Type B pancreatic cell (in vitro differentiated cells): ENCODE measurements around the gene ENAH. TPM values are rescaled to one million over a fixed set of nuclear protein-coding genes. Genes with fewer than 3 reads are reported as not detected.

Experiments used
- DNase-seq: peaks from one replicate; pipeline ENCODE4 v3.0.0; 2021; ENCODE audit warnings: mixed read lengths; ENCODE audit not compliant: unreplicated experiment; ENCODE audit errors: extremely low spot score
- H3K27ac Mint-ChIP-seq: 2 replicates; pipeline ENCODE4 v1.8.0; 2021; ENCODE audit warnings: mild to moderate bottlenecking, mixed read lengths
- H3K27me3 Mint-ChIP-seq: 2 replicates; pipeline ENCODE4 v1.8.0; 2021; ENCODE audit warnings: mixed read lengths
- H3K36me3 Mint-ChIP-seq: 2 replicates; pipeline ENCODE4 v1.8.0; 2021; ENCODE audit warnings: mixed read lengths
- H3K4me1 Mint-ChIP-seq: one replicate; pipeline ENCODE4 v1.8.0; 2021; ENCODE audit warnings: mixed read lengths; ENCODE audit not compliant: unreplicated experiment
- H3K4me3 Mint-ChIP-seq: 2 replicates; pipeline ENCODE4 v1.8.0; 2021; ENCODE audit warnings: mild to moderate bottlenecking, mixed read lengths
- H3K9me3 Mint-ChIP-seq: 2 replicates; pipeline ENCODE4 v1.8.0; 2021; ENCODE audit warnings: mixed read lengths
- CTCF ChIP-seq: fragments of 200-600 bp; sonication (generic); conservative IDR thresholded peaks from 2 replicates; pipeline ENCODE4 v1.5.0; 2021; ENCODE audit warnings: antibody characterized with exemption, mild to moderate bottlenecking
- total RNA-seq: library from RNA; stranded (reverse); gene quantifications from 2 replicates; pipeline ENCODE4 v1.2.1, GENCODE V29; 2021; ENCODE audit warnings: low replicate concordance

Gene ENAH
- total RNA-seq, 1 donor from 2014 or later, result 133 TPM

DNA sequence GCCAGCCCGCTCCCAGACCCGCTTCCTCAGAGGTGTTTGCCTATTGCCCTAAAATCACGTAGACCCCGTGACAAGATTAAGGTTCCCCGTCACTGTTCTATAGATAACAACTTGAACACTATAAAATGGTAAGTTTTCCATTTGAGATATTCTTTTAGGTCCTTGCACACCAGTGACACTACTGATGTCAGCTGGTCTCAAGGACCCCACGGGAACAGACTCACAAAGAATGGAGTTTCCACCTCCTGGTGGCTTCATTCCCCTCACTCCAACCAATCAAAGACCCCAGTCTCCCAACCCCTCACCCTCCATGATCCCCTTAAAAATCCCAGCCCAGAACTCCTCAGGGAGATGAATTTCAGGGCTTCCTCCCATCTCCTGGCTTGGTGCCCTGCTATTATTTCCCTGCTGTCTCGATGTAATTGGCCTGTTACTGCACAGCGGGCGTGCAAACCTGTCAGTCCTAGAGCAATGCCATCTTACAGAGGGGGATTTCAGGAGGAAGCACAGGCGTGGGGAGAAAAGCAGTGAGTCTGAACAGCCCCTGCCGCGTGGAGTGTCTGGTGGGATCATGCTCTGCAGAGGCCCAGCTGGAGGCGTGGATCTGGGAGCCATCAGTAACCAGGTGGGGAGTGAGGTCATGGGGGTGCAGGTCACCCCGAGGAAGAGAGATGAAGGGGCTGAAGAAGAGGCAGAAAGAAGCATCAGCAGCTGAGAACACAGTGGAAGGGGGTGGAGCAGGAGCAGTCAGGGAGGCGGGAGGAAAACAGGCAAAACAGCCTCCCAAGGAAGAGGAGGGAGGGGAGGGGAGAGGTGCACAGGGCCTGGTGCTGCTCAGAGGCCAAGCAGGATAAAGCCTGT, 190.0 kb downstream of the ENAH start:
- Mint-ChIP-seq H3K4me1 (peaks cover 33% of the 10 kb centered on the region), H3K27ac (peak overlapping the region; percentile 73)

DNA sequence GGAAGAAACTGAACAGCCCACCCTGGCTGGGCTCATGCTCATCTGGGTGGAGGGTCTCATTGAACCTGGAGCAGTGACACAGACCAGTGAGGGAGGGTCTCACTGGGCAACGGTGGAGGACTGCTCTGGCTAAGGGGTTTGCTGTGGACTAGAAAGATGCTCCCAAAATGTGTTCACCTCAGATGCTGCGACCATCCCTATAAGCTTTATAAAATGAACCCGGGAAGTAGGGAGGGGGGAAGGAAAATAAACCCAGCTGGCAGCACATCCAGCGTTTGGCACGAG, 190.6 kb downstream of the ENAH start:
- no peaks in the 10 kb centered on the region for H3K9me3 Mint-ChIP-seq
- no peaks in the 10 kb centered on the region for H3K36me3 Mint-ChIP-seq
- H3K27ac Mint-ChIP-seq, result peak overlapping the region; percentile 73
- TF ChIP-seq CTCF, result no peak
- no peak for DNase-seq
- H3K27me3 Mint-ChIP-seq, result peaks cover 2% of the 10 kb centered on the region
- H3K4me1 Mint-ChIP-seq, result peaks cover 33% of the 10 kb centered on the region
- no peak overlapping the region for H3K4me3 Mint-ChIP-seq

More for the DNA sequence above, 190.0 kb downstream of the ENAH start:
- TF ChIP-seq CTCF, result no peak
- Mint-ChIP-seq H3K27me3 (peaks cover 2% of the 10 kb centered on the region), H3K9me3 (no peaks in the 10 kb centered on the region), H3K36me3 (no peaks in the 10 kb centered on the region), H3K4me3 (peak overlapping the region; percentile 52)
- DNase-seq, result no peak

DNA sequence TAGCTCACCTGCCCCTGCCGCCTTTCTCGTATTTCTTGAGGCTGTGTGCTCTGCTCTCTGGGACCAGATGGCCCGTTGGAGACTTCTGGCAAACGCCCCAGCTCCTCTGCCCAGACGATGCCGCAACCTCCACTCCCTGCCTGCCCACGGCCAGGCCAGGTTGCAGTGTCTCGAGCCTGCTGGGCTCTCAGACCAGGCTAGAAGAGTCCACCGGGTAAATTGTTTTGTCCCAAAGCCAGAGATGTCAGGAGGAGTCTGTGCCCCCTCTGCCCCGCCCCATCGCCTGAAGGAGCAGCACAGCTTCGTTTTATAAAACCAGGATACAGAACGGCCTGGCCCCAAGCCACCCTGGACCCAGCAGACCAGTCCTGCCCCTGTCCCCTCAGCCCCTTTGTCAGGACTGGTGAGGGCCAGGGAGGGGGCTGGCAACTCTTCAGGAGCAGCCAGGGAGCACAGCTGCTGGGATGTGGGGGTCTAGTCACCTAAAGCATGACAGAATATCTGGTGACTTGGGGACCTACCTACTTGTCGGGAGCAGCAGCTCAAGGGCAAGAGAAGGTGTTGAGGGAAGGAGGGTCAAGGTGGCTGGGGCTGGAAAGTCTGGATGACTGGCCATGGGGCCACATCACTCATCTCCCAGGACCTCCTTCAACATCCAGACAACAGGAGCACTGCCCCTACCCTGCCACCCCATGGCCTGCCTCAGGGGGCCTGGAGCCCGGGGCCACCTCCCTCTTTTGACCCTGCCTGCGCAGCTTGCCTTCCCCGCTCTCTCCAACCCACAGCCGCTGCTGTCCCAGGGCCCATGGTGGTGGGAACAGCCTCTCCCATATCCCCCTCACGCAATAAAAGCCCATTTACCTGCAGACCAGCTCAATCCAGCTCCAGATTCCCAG, 191.1 kb downstream of the ENAH start:
- Mint-ChIP-seq H3K27ac (no peak overlapping the region), H3K9me3 (peaks cover 4% of the 10 kb centered on the region), H3K27me3 (peaks cover 2% of the 10 kb centered on the region), H3K4me1 (peaks cover 33% of the 10 kb centered on the region), H3K36me3 (no peaks in the 10 kb centered on the region), H3K4me3 (no peak overlapping the region)
- no peak for DNase-seq
- TF ChIP-seq CTCF, result no peak

- Mint-ChIP-seq H3K36me3 (no peaks in the 10 kb centered on the region), H3K9me3 (peaks cover 4% of the 10 kb centered on the region), H3K27ac (no peak overlapping the region), H3K4me1 (peaks cover 33% of the 10 kb centered on the region), H3K4me3 (no peak overlapping the region), H3K27me3 (peaks cover 2% of the 10 kb centered on the region)
- TF ChIP-seq CTCF, result no peak
- no peak for DNase-seq
Measured at GRCh38 chr1:225460737-225461532, 192.0 kb downstream of the ENAH start.

GRCh38 chr1:225460021-225460736, 192.7 kb downstream of the ENAH start:
- peaks cover 28% of the 10 kb centered on the region for H3K4me1 Mint-ChIP-seq
- TF ChIP-seq CTCF, result no peak
- DNase-seq, result no peak
- no peak overlapping the region for H3K4me3 Mint-ChIP-seq
- H3K36me3 Mint-ChIP-seq, result no peaks in the 10 kb centered on the region
- H3K9me3 Mint-ChIP-seq, result peaks cover 4% of the 10 kb centered on the region
- peaks cover 2% of the 10 kb centered on the region for H3K27me3 Mint-ChIP-seq
- H3K27ac Mint-ChIP-seq, result no peak overlapping the region
